Fibroblast of villous mesenchyme (primary cell): Measurements from ENCODE around the gene ACTR3. TPM values are rescaled to one million over a fixed set of nuclear protein-coding genes. Genes with fewer than 3 reads are reported as not detected.
A peak's percentile ranks its signal among the peaks of the same experiment; 100 is the strongest.
"Not testable (repeated sequence)": the region's sequence is repeated elsewhere in the genome, so short reads cannot be mapped to it uniquely, and the experiment has no call there.

Experiments used
- DNase-seq: peaks from one replicate; pipeline ENCODE4 v3.0.0-alpha.2; 2010; ENCODE audit warnings: low read depth
- H3K4me3 ChIP-seq: 2 replicates; pipeline ENCODE4 v1.5.1; 2011; ENCODE audit warnings: low read depth, mild to moderate bottlenecking, low read length
- CTCF ChIP-seq: IDR thresholded peaks from 2 replicates; pipeline ENCODE4 v1.5.1; 2012; ENCODE audit warnings: low read depth, mild to moderate bottlenecking, low read length; ENCODE audit not compliant: insufficient read depth
- total RNA-seq: library from RNA; depleted of rRNA; stranded (reverse); fragments of >200 nt; gene quantifications from 2 replicates; pipeline ENCODE4 v1.2.3, GENCODE V29; 2012

ACTR3 gene
- total RNA-seq: 323 and 532 TPM in 2 replicates

- no peak for TF ChIP-seq CTCF
- DNase-seq: peak; percentile 99
Measured at GRCh38 chr2:113889471-113890252, at the start of gene ACTR3. Gene ACTR3, plus strand, starts transcription at chr2:113890089. Its CDS starts 191 bp downstream, at chr2:113890280.

GRCh38 chr2:113840518-113840917, 49.4 kb upstream of the ACTR3 start:
- no peak for TF ChIP-seq CTCF
- H3K4me3 ChIP-seq: no peak overlapping the region
- no peak for DNase-seq

More at GRCh38 chr2:113889471-113890252, at the start of gene ACTR3:
- H3K4me3 ChIP-seq: peak within 1 kb of the TSS; percentile 97

- TF ChIP-seq CTCF: no peak
- peak; percentile 86 for DNase-seq
- peak overlapping the region; percentile 25 for H3K4me3 ChIP-seq
Measured at GRCh38 chr2:113842919-113843736, 46.8 kb upstream of the ACTR3 start.

- not testable (repeated sequence) for DNase-seq, H3K4me3 ChIP-seq
Measured at GRCh38 chr2:113843737-113844050, 46.2 kb upstream of the ACTR3 start.

GRCh38 chr2:113845261-113845660, 44.6 kb upstream of the ACTR3 start:
- DNase-seq: no peak
- TF ChIP-seq CTCF: no peak
- H3K4me3 ChIP-seq: no peak overlapping the region

- H3K4me3 ChIP-seq, DNase-seq: not testable (repeated sequence)
Measured at GRCh38 chr2:113845796-113846195, 44.1 kb upstream of the ACTR3 start.

- no peak for TF ChIP-seq CTCF
- DNase-seq: no peak
- no peak overlapping the region for H3K4me3 ChIP-seq
Measured at GRCh38 chr2:113846429-113846828, 43.5 kb upstream of the ACTR3 start.
